NK-92 (cell line): ENCODE data around the gene SGSM2.

Source experiments
- DNase-seq: peaks from one replicate; lab custom pipeline; 2025; ENCODE audit not compliant: unreplicated experiment; lab: John Stamatoyannopoulos, UW

Gene SGSM2

GRCh38 chr17:2366747-2367494 lies 29.6 kb downstream of the SGSM2 start:
- DNase-seq, result no peak

DNA sequence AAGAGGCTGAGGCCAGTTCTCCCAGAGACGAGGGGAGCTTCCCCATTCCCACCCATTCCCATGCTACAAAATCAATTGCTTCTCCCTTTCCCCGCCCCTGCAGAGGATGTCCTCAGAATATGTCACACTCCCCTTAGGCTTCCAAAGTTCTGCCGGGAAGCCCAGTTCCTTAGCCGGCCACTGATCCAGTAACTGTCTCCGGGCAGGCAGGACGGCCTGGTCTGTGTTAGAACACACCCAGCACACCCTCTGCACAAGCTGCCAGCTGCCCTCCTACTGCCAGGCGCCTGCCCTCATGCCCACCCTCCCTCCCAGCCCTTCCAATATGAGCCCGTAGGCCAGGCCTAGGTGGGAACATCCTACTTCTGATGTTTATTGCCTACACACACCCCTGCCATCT lies 31.1 kb downstream of the SGSM2 start:
- no peak for DNase-seq

GRCh38 chr17:2369039-2369438 lies 31.7 kb downstream of the SGSM2 start:
- DNase-seq, result no peak

GRCh38 chr17:2369551-2370210 lies 32.4 kb downstream of the SGSM2 start:
- DNase-seq, result no peak

DNA sequence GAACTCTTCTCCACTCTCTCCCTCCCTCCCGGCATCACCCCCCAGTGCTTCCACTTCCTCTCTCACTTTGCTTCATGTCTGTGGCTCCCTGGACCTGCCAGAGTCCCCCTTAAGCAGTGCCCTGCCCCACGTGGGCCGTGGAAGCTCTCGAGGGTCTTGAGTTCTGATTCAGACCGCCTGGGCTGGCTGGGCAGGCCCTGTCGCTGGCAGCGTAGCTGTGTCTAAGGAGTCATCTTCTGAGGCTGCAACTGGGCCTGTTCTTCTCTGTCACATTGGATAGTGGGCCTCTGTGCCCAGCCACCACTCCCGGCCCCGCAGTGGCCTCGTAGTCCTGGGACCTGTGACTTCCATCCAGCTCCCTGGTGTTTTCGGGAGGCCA lies 32.9 kb downstream of the SGSM2 start:
- no peak for DNase-seq

- DNase-seq, result no peak
Measured at GRCh38 chr17:2371183-2372130, 34.2 kb downstream of the SGSM2 start.

DNA sequence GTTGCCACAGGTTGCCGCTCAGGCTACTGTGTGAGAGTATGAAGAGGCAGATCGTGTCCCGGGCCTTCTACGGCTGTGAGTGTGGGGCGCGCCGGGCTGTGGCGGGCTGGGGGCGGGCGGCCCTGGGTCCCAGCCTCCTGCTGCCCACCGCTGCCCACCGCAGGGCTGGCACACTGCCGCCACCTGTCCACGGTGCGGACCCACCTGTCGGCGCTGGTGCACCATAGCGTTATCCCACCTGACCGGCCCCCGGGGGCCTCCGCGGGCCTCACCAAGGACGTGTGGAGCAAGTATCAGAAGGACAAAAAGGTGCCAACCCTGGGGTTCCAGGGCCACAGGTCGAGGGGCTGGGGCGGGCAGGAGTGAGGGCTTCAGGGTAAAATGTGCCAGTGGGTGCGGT lies 34.9 kb downstream of the SGSM2 start:
- DNase-seq, result no peak

DNA sequence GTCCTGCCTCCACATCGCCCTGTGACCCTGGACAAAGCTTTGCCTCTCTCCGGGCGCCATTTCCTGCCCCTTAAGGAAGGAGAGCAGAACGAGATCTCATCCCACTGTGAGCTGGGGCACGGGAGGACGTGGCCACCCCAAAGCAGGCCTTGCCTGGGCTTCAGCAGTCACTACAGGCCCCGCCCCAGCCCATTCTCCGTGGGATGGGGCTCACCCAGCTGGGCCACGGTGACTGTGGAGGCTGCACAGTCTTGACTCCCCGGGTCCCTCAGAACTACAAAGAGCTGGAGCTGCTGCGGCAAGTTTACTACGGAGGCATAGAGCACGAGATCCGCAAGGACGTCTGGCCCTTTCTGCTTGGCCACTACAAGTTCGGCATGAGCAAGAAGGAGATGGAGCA lies 35.4 kb downstream of the SGSM2 start:
- DNase-seq, result no peak

DNA sequence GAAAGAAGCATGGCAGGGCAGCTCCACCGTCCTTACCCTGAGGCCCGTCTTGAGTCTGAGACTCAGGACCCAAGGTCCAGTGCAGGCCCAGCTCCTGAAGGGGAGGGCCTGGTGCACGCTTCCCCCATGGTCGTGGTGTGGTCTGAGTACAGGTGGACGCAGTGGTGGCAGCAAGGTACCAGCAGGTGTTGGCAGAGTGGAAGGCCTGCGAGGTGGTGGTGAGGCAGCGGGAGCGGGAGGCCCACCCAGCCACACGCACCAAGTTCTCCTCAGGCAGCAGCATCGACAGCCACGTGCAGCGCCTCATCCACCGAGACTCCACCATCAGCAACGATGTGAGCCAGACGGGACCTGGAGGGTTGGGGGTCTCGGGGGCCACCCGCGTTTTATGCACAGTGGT lies 35.9 kb downstream of the SGSM2 start:
- no peak for DNase-seq

- DNase-seq, result no peak
Measured at GRCh38 chr17:2374549-2375285, 37.4 kb downstream of the SGSM2 start.

GRCh38 chr17:2375406-2375805 lies 38.1 kb downstream of the SGSM2 start:
- DNase-seq, result no peak

- no peak for DNase-seq
Measured at GRCh38 chr17:2376107-2376506, 38.8 kb downstream of the SGSM2 start.

DNA sequence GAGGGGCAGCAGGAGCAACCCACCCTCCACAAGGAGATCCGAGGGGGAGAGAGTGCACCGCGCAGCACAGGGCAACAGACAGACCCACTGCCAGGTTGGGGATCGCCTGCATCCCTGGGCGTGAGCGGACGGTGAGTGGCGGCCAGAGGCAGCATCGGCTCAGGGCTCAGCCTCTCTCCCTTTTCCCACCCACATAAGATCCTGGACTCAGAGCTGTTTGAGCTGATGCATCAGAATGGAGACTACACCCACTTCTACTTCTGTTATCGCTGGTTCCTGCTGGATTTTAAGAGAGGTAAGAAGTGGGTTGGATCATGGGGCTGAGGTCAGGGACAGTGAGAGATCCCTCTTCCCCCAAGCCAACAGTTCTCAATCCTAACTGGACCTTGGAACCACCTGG lies 40.4 kb downstream of the SGSM2 start:
- no peak for DNase-seq

GRCh38 chr17:2378905-2379304 lies 41.6 kb downstream of the SGSM2 start:
- DNase-seq, result no peak

DNA sequence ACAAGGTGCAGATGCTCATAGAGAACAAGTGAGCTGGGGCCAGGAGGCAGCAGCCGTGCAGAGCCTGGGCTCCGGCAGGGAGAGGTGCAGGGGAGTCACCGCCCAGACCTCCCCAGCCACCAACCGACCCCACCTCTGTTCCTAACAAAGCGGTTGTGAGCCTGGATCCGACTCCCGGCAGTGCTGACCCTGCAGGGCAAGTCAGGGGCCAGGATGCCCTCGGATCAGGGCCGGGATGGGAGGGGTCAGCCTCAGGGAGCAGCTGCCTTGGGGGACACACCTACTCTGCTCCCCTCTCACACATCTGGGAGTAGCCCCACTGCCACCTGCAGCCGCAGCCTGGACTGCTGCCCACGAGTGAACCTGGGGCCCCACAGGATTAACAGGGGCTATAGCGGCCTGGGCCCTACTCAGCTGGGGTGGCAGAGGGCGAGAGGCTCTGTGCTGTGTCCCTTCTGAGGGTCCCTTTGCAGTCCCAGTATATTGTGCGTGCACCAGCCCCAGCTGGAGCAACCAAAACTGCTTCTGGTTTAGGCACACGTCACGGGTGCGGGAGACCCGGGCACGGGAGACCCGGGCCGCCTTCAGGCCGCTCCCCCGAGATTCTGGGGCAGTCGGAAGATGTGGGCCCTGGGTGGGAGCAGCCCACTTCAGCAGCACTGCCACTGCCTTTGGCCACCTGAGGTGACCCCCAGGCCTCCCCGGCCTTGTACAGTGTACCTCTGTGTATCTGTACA lies 42.4 kb downstream of the SGSM2 start:
- no peak for DNase-seq

- no peak for DNase-seq
Measured at GRCh38 chr17:2380226-2380922, 43.1 kb downstream of the SGSM2 start.

DNA sequence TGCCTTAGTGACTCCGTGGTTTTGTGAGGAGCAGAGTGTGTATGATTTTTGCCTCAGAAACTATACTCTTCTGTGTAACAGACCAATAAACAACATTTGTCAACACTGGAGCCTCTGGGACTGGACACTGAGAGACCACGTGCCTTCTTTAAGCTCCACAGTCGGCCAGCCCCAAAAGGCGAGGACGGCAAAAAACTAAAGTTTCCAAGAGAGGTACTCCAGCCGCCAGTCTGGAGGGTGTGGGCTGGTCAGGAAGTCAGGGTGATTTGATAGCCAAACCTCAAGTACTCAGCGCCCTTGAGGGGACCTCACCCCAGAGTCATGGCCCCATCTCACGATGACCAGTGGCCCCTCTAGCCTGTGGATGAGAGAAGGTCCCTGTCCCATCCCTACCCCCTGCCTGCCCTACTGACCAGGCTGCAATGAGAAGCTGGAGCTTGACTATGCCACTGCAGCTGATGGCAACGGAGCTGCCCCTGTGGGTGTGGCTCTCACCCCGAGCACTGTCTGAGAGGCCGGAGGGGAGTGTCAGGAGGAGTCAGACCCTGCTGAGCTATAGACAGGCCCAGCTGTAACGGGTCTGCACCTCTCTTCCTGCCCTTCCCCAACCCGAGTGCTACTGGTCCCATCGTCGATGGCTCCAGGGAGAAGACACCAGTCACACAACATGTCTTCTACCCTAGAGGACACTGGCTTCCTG lies 43.8 kb downstream of the SGSM2 start:
- no peak for DNase-seq

DNA sequence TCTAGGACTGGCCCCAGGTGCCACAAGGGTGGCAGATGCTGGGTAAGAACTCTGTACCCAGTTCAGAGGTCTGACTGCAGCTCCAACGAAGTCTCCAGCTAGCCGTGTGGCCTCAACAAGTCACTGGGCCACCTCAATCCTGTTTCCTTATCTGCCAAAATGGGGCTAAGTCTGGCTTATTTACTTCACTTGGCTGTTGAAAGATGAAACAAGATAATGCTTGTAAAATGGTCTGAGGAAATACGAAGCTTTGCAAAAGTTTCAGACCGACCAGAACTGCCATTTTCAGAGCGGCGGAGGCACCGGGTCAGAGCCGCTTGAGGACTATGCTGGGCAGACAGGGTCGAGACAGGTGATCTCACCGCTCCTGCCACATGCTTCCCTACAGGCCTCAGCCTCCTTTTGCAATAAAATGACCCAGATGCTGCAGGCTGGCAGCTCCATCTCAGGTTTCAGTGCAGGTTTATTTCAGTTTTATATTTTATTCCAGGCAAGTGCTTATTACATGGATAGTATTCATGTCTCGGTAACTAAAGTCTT lies 46.4 kb downstream of the SGSM2 start:
- no peak for DNase-seq
